A549 (cell line): Measurements from ENCODE around the gene SSH3. TPM values are rescaled to one million over a fixed set of nuclear protein-coding genes. Genes with fewer than 3 reads are reported as not detected.

Experiments
- CEBPB ChIP-seq, 2 experiments: fragments of >200 bp in 1 of 2; sonication (Bioruptor Twin) in 1 of 2; formaldehyde crosslinking in 1 of 2; IDR thresholded peaks; 2 replicates each; pipeline ENCODE4 v1.6.1; 2012 to 2016
- EHMT2 ChIP-seq: fragments of 200-600 bp; sonication (generic); IDR thresholded peaks from 2 replicates; pipeline ENCODE4 v1.6.1; 2016; ENCODE audit warnings: antibody characterized with exemption, low read depth, mild to moderate bottlenecking, moderate library complexity
- GATA3 ChIP-seq: IDR thresholded peaks from 2 replicates; pipeline ENCODE4 v1.6.1; 2012; ENCODE audit warnings: borderline replicate concordance
- HDAC2 ChIP-seq: fragments of 200-600 bp; sonication (generic); IDR thresholded peaks from 2 replicates; pipeline ENCODE4 v1.6.1; 2016
- HOXB13 ChIP-seq: fragments of 250-450 bp; sonication (Bioruptor Pico); IDR thresholded peaks from 2 replicates; pipeline ENCODE4 v1.5.0; 2020; ENCODE audit warnings: low read depth, mild to moderate bottlenecking, moderate library complexity
- KDM1A ChIP-seq: fragments of 200-600 bp; sonication (generic); IDR thresholded peaks from 2 replicates; pipeline ENCODE4 v1.6.1; 2016; ENCODE audit warnings: low read depth, mild to moderate bottlenecking
- MAFK ChIP-seq: fragments of 450-650 bp; IDR thresholded peaks from 2 replicates; pipeline ENCODE4 v1.6.1; 2014; ENCODE audit not compliant: partially characterized antibody
- MYC ChIP-seq: IDR thresholded peaks from 2 replicates; pipeline ENCODE4 v1.6.1; 2012; ENCODE audit warnings: mild to moderate bottlenecking, inconsistent platforms, low read length, improper control_type of control experiment, borderline replicate concordance
- NFE2L2 ChIP-seq: fragments of 150-350 bp; conservative IDR thresholded peaks from 2 replicates; pipeline ENCODE4 v1.6.1; 2014; ENCODE audit warnings: low read length
- NR3C1 ChIP-seq: fragments of >200 bp; sonication (Bioruptor Twin); formaldehyde crosslinking; IDR thresholded peaks from 3 replicates; pipeline ENCODE4 v1.6.1; 2017
- POLR2A ChIP-seq: IDR thresholded peaks from 2 replicates; pipeline ENCODE4 v1.6.1; 2012; ENCODE audit warnings: mild to moderate bottlenecking, low read length
- RAD21 ChIP-seq, 2 experiments: fragments of >200 bp in 1 of 2; sonication (Bioruptor Twin) in 1 of 2; formaldehyde crosslinking in 1 of 2; IDR thresholded peaks in 1 of 2; conservative IDR thresholded peaks in 1 of 2; 2 replicates in 1 of 2; 3 replicates in 1 of 2; pipeline ENCODE4 v1.6.1; 2012 to 2018; ENCODE audit warnings: inconsistent platforms in 1 of 2
- RARB ChIP-seq: fragments of 250-450 bp; sonication (Bioruptor Pico); IDR thresholded peaks from 2 replicates; pipeline ENCODE4 v1.8.0; 2021; ENCODE audit warnings: mild to moderate bottlenecking, moderate library complexity
- RFX5 ChIP-seq: fragments of 450-650 bp; IDR thresholded peaks from 2 replicates; pipeline ENCODE4 v1.7.1; 2014; ENCODE audit warnings: antibody characterized with exemption, mild to moderate bottlenecking, moderate library complexity
- SREBF2 ChIP-seq: fragments of 450-650 bp; IDR thresholded peaks from 2 replicates; pipeline ENCODE4 v1.6.1; 2014; ENCODE audit warnings: mild to moderate bottlenecking, moderate library complexity
- polyA plus RNA-seq, 4 experiments: library from polyadenylated mRNA; depleted of rRNA in 3 of 4; stranded (reverse); fragments of >200 nt; fragmentation: RNase III in 1 of 4; extraction: RNeasy Plus Mini Kit Qiagen cat#74134 plus additional on column Dnase treatment in 1 of 4; gene quantifications; 2 replicates in 3 of 4; 3 replicates in 1 of 4; pipeline ENCODE4 v1.2.3, GENCODE V29; 2011 to 2017
- TF ChIP-seq, protein P1 (sequence below): fragments of >200 bp; sonication (Bioruptor Twin); formaldehyde crosslinking; IDR thresholded peaks from 3 replicates; pipeline ENCODE4 v1.5.1; 2016
- TF ChIP-seq, protein P2 (sequence below): IDR thresholded peaks from 2 replicates; pipeline ENCODE4 v1.6.1; 2012; ENCODE audit warnings: low read depth, borderline replicate concordance
- TF ChIP-seq, protein P3 (sequence below): fragments of 450-650 bp; IDR thresholded peaks from 2 replicates; pipeline ENCODE4 v1.6.1; 2014; ENCODE audit warnings: antibody characterized with exemption
- TF ChIP-seq, protein P4 (sequence below): IDR thresholded peaks from 2 replicates; pipeline ENCODE4 v1.6.1; 2012
- TF ChIP-seq, protein P5 (sequence below): fragments of 250-450 bp; sonication (Bioruptor Pico); IDR thresholded peaks from 2 replicates; pipeline ENCODE4 v1.5.0; 2020; ENCODE audit warnings: low read depth, mild to moderate bottlenecking, moderate library complexity
- TF ChIP-seq, protein P6 (sequence below): fragments of >200 bp; sonication (Bioruptor Twin); formaldehyde crosslinking; IDR thresholded peaks from 2 replicates; pipeline ENCODE4 v1.6.1; 2016

SSH3 gene
- polyA plus RNA-seq, 2 of the 4 experiments (the other 2 are of a cell fraction) = 13.9 to 24.1 TPM

DNA sequence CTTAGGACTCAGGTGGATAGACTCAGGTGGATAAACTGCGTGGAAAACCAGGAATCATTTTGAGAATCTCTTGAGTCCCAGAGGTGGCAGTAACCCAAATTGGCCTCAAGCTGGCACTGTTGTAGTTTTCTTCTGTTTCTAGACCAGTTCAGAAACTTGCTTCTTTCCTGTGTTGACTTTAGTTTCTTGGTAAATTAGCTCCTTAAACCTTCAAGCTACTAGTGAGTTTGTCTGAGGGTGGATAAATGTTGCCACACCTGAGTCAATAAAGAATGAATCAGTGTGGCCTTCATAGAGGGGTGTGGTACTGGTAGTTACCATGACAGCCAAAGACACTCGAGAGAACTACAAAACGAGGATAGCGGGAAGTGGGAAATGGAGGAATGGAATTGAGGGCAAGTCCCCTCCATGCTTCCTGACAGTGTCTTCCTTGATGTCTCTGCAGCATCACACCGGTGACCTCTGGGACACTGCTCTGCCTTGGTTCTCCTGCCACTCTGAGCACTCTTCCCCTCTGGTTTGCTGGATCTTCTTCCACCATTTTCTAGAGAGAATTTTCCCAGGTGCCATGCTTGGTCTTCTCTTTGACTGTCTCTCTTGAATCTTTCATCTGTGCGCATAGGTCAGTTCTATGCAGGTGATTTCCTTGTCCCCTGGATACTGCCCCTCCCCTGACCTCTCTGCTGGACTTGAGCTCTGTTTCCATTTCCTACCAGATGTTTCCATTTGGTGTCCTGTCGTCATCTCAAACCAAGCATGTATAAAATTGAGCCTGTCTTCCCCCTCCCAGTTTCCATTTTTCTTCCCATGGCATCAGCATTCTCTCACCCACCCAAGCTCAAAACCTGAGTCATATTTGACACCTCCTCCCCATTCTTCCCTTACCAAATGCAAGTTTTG, 42.8 kb downstream of the SSH3 start (continued):
- TF ChIP-seq, protein P1, sequence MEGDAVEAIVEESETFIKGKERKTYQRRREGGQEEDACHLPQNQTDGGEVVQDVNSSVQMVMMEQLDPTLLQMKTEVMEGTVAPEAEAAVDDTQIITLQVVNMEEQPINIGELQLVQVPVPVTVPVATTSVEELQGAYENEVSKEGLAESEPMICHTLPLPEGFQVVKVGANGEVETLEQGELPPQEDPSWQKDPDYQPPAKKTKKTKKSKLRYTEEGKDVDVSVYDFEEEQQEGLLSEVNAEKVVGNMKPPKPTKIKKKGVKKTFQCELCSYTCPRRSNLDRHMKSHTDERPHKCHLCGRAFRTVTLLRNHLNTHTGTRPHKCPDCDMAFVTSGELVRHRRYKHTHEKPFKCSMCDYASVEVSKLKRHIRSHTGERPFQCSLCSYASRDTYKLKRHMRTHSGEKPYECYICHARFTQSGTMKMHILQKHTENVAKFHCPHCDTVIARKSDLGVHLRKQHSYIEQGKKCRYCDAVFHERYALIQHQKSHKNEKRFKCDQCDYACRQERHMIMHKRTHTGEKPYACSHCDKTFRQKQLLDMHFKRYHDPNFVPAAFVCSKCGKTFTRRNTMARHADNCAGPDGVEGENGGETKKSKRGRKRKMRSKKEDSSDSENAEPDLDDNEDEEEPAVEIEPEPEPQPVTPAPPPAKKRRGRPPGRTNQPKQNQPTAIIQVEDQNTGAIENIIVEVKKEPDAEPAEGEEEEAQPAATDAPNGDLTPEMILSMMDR = peak; percentile 96
- TF ChIP-seq MAFK (no peak), NR3C1 (no peak), NFE2L2 (no peak), RFX5 (0 out of 2 replicates have a peak, but pooled peaks have one; percentile 34), RAD21 (conservative IDR thresholded peaks at IDR 0.05 in 1 of 2, IDR thresholded peaks at IDR 0.05 in 1 of 2) (peak; percentile 88), POLR2A (no peak), RARB (peak; percentile 24; the same call in 1 of the 2 replicates), MYC (no peak), HOXB13 (CRISPR knock-in tag) (0 out of 2 replicates have a peak, but pooled peaks have one; percentile 76), SREBF2 (no peak), KDM1A (no peak), HDAC2 (no peak), GATA3 (peak; percentile 70), EHMT2 (0 out of 2 replicates have a peak, but pooled peaks have one; percentile 43), CEBPB (IDR thresholded peaks at IDR 0.05) (peak; percentile 85 to 95; a peak in 3 of 4 replicates)
- TF ChIP-seq, protein P2, sequence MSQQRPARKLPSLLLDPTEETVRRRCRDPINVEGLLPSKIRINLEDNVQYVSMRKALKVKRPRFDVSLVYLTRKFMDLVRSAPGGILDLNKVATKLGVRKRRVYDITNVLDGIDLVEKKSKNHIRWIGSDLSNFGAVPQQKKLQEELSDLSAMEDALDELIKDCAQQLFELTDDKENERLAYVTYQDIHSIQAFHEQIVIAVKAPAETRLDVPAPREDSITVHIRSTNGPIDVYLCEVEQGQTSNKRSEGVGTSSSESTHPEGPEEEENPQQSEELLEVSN = peak; percentile 47; the same call in 1 of the 2 replicates
- TF ChIP-seq, protein P3, sequence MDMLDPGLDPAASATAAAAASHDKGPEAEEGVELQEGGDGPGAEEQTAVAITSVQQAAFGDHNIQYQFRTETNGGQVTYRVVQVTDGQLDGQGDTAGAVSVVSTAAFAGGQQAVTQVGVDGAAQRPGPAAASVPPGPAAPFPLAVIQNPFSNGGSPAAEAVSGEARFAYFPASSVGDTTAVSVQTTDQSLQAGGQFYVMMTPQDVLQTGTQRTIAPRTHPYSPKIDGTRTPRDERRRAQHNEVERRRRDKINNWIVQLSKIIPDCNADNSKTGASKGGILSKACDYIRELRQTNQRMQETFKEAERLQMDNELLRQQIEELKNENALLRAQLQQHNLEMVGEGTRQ = no peak
- TF ChIP-seq, protein P4, sequence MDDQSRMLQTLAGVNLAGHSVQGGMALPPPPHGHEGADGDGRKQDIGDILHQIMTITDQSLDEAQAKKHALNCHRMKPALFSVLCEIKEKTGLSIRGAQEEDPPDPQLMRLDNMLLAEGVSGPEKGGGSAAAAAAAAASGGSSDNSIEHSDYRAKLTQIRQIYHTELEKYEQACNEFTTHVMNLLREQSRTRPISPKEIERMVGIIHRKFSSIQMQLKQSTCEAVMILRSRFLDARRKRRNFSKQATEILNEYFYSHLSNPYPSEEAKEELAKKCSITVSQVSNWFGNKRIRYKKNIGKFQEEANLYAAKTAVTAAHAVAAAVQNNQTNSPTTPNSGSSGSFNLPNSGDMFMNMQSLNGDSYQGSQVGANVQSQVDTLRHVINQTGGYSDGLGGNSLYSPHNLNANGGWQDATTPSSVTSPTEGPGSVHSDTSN = no peak
- TF ChIP-seq, protein P5, sequence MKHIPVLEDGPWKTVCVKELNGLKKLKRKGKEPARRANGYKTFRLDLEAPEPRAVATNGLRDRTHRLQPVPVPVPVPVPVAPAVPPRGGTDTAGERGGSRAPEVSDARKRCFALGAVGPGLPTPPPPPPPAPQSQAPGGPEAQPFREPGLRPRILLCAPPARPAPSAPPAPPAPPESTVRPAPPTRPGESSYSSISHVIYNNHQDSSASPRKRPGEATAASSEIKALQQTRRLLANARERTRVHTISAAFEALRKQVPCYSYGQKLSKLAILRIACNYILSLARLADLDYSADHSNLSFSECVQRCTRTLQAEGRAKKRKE (CRISPR knock-in tag) = peak; percentile 82
- TF ChIP-seq, protein P6, sequence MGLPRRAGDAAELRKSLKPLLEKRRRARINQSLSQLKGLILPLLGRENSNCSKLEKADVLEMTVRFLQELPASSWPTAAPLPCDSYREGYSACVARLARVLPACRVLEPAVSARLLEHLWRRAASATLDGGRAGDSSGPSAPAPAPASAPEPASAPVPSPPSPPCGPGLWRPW = 0 out of 2 replicates have a peak, but pooled peaks have one; percentile 24
